Neuronal stem cell (in vitro differentiated cells): ENCODE results near the gene STX10.
A peak's percentile ranks its signal among the peaks of the same experiment; 100 is the strongest.

Source experiments
- DNase-seq: peaks from one replicate; pipeline ENCODE4 v3.0.0-alpha.2; 2013; ENCODE audit warnings: low spot score
- H2AFZ ChIP-seq: one replicate; pipeline ENCODE4 v1.6.1; 2013; ENCODE audit warnings: mild to moderate bottlenecking, low read length, inconsistent platforms
- H2AK5ac ChIP-seq: 2 replicates; pipeline ENCODE4 v1.6.1; 2013; ENCODE audit warnings: low read depth, mild to moderate bottlenecking, inconsistent platforms, low read length, moderate library complexity, mixed read lengths
- H2BK120ac ChIP-seq: 2 replicates; pipeline ENCODE4 v1.6.1; 2013; ENCODE audit warnings: low read depth, mild to moderate bottlenecking, inconsistent platforms, low read length, moderate library complexity, mixed read lengths
- H2BK12ac ChIP-seq: one replicate; pipeline ENCODE4 v1.6.1; 2013; ENCODE audit warnings: low read length, inconsistent platforms
- H2BK15ac ChIP-seq: 2 replicates; pipeline ENCODE4 v1.6.1; 2013; ENCODE audit warnings: mild to moderate bottlenecking, low read length, inconsistent platforms, mixed read lengths
- H2BK5ac ChIP-seq: one replicate; pipeline ENCODE4 v1.6.1; 2013; ENCODE audit warnings: inconsistent platforms, mild to moderate bottlenecking, low read length, moderate library complexity
- H3K14ac ChIP-seq: one replicate; pipeline ENCODE4 v1.6.1; 2013; ENCODE audit warnings: low read length, inconsistent platforms
- H3K18ac ChIP-seq: 2 replicates; pipeline ENCODE4 v1.6.1; 2013; ENCODE audit warnings: low read length, inconsistent platforms
- H3K23ac ChIP-seq: 2 replicates; pipeline ENCODE4 v1.6.1; 2013; ENCODE audit warnings: low read depth, mild to moderate bottlenecking, mixed read lengths, low read length, inconsistent platforms; ENCODE audit not compliant: poor library complexity
- H3K27ac ChIP-seq: replicated peaks from 3 replicates; pipeline ENCODE4 v1.5.1; 2013; ENCODE audit warnings: low read length, inconsistent platforms
- H3K27me3 ChIP-seq, 3 experiments: 2 replicates each; pipeline ENCODE4 v1.6.1; 2013; ENCODE audit warnings: low read length in 3 of 3, mild to moderate bottlenecking in 2 of 3, inconsistent platforms in 1 of 3, low read depth in 1 of 3, mixed read lengths in 1 of 3, moderate library complexity in 1 of 3; ENCODE audit not compliant: control insufficient read depth in 3 of 3, insufficient read depth in 3 of 3
- H3K36me3 ChIP-seq, 2 donors: replicated peaks in 1 of 2; 2 replicates each; pipeline ENCODE4 v1.6.1; 2013; ENCODE audit warnings: low read length in 2 of 2; ENCODE audit not compliant: control insufficient read depth in 2 of 2, insufficient read depth in 2 of 2
- H3K4ac ChIP-seq: 2 replicates; pipeline ENCODE4 v1.6.1; 2013; ENCODE audit warnings: inconsistent platforms, mild to moderate bottlenecking, low read length, moderate library complexity
- H3K4me1 ChIP-seq, 2 donors: 1 replicate in 1 of 2; 2 replicates in 1 of 2; pipeline ENCODE4 v1.6.1; 2013; ENCODE audit warnings: low read length in 2 of 2, low read depth in 1 of 2; ENCODE audit not compliant: control insufficient read depth in 2 of 2, insufficient read depth in 1 of 2
- H3K4me2 ChIP-seq: one replicate; pipeline ENCODE4 v1.6.1; 2013; ENCODE audit warnings: mild to moderate bottlenecking, low read length, inconsistent platforms; ENCODE audit not compliant: insufficient read depth, poor library complexity, severe bottlenecking
- H3K4me3 ChIP-seq, 2 donors: 2 replicates each; pipeline ENCODE4 v1.5.1; 2013; ENCODE audit warnings: low read length in 2 of 2, mild to moderate bottlenecking in 2 of 2, inconsistent platforms in 1 of 2, moderate library complexity in 1 of 2
- H3K79me1 ChIP-seq: one replicate; pipeline ENCODE4 v1.6.1; 2013; ENCODE audit warnings: low read depth, mild to moderate bottlenecking, inconsistent platforms, low read length, moderate library complexity
- H3K9ac ChIP-seq: one replicate; pipeline ENCODE4 v1.6.1; 2013; ENCODE audit warnings: mild to moderate bottlenecking, low read depth, low read length, inconsistent platforms; ENCODE audit not compliant: poor library complexity
- H3K9me3 ChIP-seq, 2 donors: replicated peaks in 1 of 2; 2 replicates each; pipeline versions ENCODE3 to v1.6.1; 2013; ENCODE audit warnings: low read length in 2 of 2, mild to moderate bottlenecking in 2 of 2, inconsistent platforms in 1 of 2, low read depth in 1 of 2, mixed read lengths in 1 of 2, moderate library complexity in 1 of 2; ENCODE audit not compliant: control insufficient read depth in 2 of 2, insufficient read depth in 1 of 2
- H4K8ac ChIP-seq: one replicate; pipeline ENCODE4 v1.6.1; 2013; ENCODE audit warnings: low read depth, mild to moderate bottlenecking, inconsistent platforms, low read length, moderate library complexity
- H4K91ac ChIP-seq: one replicate; pipeline ENCODE4 v1.6.1; 2013; ENCODE audit warnings: low read length, low read depth, mild to moderate bottlenecking, inconsistent platforms; ENCODE audit not compliant: poor library complexity
- WGBS, 2 donors: extraction: QIAGEN DNeasy Blood & Tissue Kit; methylation state at CpG; one replicate each; pipeline ENCODE4 v1.1.7; 2013; ENCODE audit warnings: missing lambda C conversion rate in 2 of 2, mixed read lengths in 1 of 2; ENCODE audit not compliant: insufficient read length in 2 of 2, insufficient replicate concordance in 1 of 2; ENCODE audit errors: extremely low coverage in 2 of 2; 5-methylcytosine and 5-hydroxymethylcytosine counted together

The STX10 gene

DNA sequence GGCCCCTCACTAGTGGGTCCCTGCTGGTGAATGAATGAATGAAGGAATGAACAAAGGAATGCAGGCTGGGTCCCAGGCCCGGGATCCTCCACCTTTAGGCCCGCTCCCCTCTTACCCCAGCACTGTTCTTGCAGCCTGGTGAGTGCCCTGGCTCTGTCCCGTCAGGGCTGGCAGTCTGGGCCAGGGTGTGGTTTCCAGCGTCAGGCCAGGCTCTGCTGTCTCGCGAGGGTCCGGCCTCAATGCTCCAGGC, 47.8 kb downstream of the STX10 start:
- peak overlapping the region; percentile 7 for H2BK15ac ChIP-seq
- H3K4me1 ChIP-seq: peaks cover 4 to 9% of the 10 kb centered on the region in 2 donors
- no CpG with 5 or more reads among the region's 7 CpGs for WGBS, 2 donors
- peaks cover 4 to 9% of the 10 kb centered on the region in 2 donors for H3K36me3 ChIP-seq
- H2AFZ ChIP-seq: peak overlapping the region; percentile 93
- H4K91ac ChIP-seq: no peak overlapping the region
- H4K8ac ChIP-seq: no peak overlapping the region
- no peak overlapping the region for H3K4ac ChIP-seq
- peak overlapping the region; percentile 56 for H3K4me2 ChIP-seq
- peaks cover 8 to 9% of the 10 kb centered on the region in 2 donors for H3K9me3 ChIP-seq
- H2AK5ac ChIP-seq: no peak overlapping the region
- H3K23ac ChIP-seq: peak overlapping the region; percentile 8
- DNase-seq: no peak
- peak overlapping the region; percentile 51 to 70 for H3K4me3 ChIP-seq
- peak overlapping the region; percentile 1 for H3K9ac ChIP-seq
- no peak overlapping the region for H2BK120ac ChIP-seq
- H3K27me3 ChIP-seq: peaks cover 25 to 50% (median 47%) of the 10 kb centered on the region in 3 experiments
- peak overlapping the region; percentile 44 for H3K18ac ChIP-seq
- no peak overlapping the region for H2BK12ac ChIP-seq
- no peak overlapping the region for H3K14ac ChIP-seq
- H2BK5ac ChIP-seq: peak overlapping the region; percentile 58
- no peak overlapping the region for H3K27ac ChIP-seq
- H3K79me1 ChIP-seq: no peaks in the 10 kb centered on the region

GRCh38 chr19:13101590-13102415, 48.4 kb downstream of the STX10 start:
- H3K18ac ChIP-seq: no peak overlapping the region
- no peak overlapping the region for H2AK5ac ChIP-seq
- H3K4ac ChIP-seq: no peak overlapping the region
- H3K9me3 ChIP-seq: peaks cover 8 to 9% of the 10 kb centered on the region in 2 donors
- H3K79me1 ChIP-seq: no peaks in the 10 kb centered on the region
- WGBS, 2 donors: no CpG with 5 or more reads among the region's 7 CpGs
- no peak overlapping the region for H3K23ac ChIP-seq
- H2BK15ac ChIP-seq: peak overlapping the region; percentile 7
- peak overlapping the region; percentile 93 for H2AFZ ChIP-seq
- no peak overlapping the region for H4K8ac ChIP-seq
- H4K91ac ChIP-seq: no peak overlapping the region
- DNase-seq: no peak
- peak overlapping the region; percentile 1 for H3K9ac ChIP-seq
- peaks cover 25 to 55% (median 52%) of the 10 kb centered on the region in 3 experiments for H3K27me3 ChIP-seq
- H3K36me3 ChIP-seq: peaks cover 3 to 8% of the 10 kb centered on the region in 2 donors
- H2BK120ac ChIP-seq: no peak overlapping the region
- no peak overlapping the region for H2BK12ac ChIP-seq
- H3K4me2 ChIP-seq: no peak overlapping the region
- no peak overlapping the region for H3K27ac ChIP-seq
- H3K4me3 ChIP-seq: peak overlapping the region in 1 of 2 donors; percentile 51
- peaks cover 4 to 9% of the 10 kb centered on the region in 2 donors for H3K4me1 ChIP-seq
- no peak overlapping the region for H3K14ac ChIP-seq
- H2BK5ac ChIP-seq: peak overlapping the region; percentile 58

GRCh38 chr19:13100841-13101589, 49.2 kb downstream of the STX10 start:
- Histone ChIP-seq H2BK12ac (peak overlapping the region; percentile 58), H3K27ac (no peak overlapping the region), H3K23ac (no peak overlapping the region), H2AFZ (no peak overlapping the region), H2BK5ac (no peak overlapping the region), H3K36me3 (peaks cover 3 to 8% of the 10 kb centered on the region in 2 donors), H3K14ac (no peak overlapping the region), H4K8ac (no peak overlapping the region), H3K4me3 (no peak overlapping the region), H3K9me3 (peaks cover 8 to 9% of the 10 kb centered on the region in 2 donors), H3K9ac (peak overlapping the region; percentile 50), H2AK5ac (peak overlapping the region; percentile 75), H3K4ac (no peak overlapping the region), H3K79me1 (no peaks in the 10 kb centered on the region), H3K4me1 (peaks cover 4 to 12% of the 10 kb centered on the region in 2 donors), H3K27me3 (peaks cover 25 to 60% (median 58%) of the 10 kb centered on the region in 3 experiments), H2BK15ac (peak overlapping the region; percentile 71), H2BK120ac (peak overlapping the region; percentile 67), H3K18ac (no peak overlapping the region), H3K4me2 (no peak overlapping the region), H4K91ac (no peak overlapping the region)
- WGBS, 2 donors: no CpG with 5 or more reads among the region's 18 CpGs
- DNase-seq: no peak

DNA sequence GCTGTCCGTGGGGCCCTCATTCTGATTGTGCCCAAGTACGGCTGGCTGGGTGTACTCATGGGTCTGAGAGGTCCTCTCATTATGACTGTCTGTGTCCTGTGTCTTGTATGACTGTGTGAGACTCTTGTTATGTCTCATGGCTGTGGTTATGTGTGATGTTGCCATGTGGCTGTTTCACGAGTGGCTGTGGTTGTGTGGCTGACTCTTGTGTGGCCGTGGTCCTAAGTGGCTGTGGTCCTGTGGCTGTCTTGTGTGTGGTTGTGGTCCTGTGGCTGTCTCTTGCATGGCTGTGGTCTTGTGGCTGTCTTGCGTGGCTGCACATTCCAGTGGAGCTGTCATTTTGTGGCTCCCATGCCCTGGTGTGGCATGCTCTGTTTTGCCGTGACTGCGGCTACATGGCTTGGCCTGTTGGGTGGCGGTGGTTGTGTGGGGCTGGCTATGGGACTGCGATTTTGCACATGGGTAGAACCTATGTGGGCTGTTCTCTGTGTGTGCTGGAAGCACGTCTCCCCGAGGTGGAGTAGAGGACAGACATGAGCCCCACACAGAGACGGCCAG, 50.1 kb downstream of the STX10 start:
- no peak overlapping the region for H3K14ac ChIP-seq
- no peak overlapping the region for H3K4me3 ChIP-seq
- H2BK15ac ChIP-seq: peak overlapping the region; percentile 71
- no peak for DNase-seq
- peak overlapping the region; percentile 53 for H3K18ac ChIP-seq
- H2AK5ac ChIP-seq: peak overlapping the region; percentile 90
- no peak overlapping the region for H2BK120ac ChIP-seq
- peak overlapping the region; percentile 29 for H3K23ac ChIP-seq
- H4K8ac ChIP-seq: no peak overlapping the region
- peaks cover 8 to 22% of the 10 kb centered on the region in 2 donors for H3K4me1 ChIP-seq
- WGBS, 2 donors: no CpG with 5 or more reads among the region's 12 CpGs
- H3K27me3 ChIP-seq: peaks cover 25 to 69% (median 60%) of the 10 kb centered on the region in 3 experiments
- peaks cover 3 to 6% of the 10 kb centered on the region in 2 donors for H3K36me3 ChIP-seq
- no peak overlapping the region for H4K91ac ChIP-seq
- H3K4me2 ChIP-seq: no peak overlapping the region
- H3K9me3 ChIP-seq: peaks cover 8 to 9% of the 10 kb centered on the region in 2 donors
- no peak overlapping the region for H2BK12ac ChIP-seq
- H2AFZ ChIP-seq: no peak overlapping the region
- no peak overlapping the region for H3K27ac ChIP-seq
- H3K79me1 ChIP-seq: no peaks in the 10 kb centered on the region
- H3K9ac ChIP-seq: peak overlapping the region; percentile 60
- no peak overlapping the region for H2BK5ac ChIP-seq
- H3K4ac ChIP-seq: no peak overlapping the region
